GM23248 (cell line): ENCODE results near the gene CHST4.

Source experiments
- EZH2 ChIP-seq: fragments of 200-600 bp; sonication (generic); IDR thresholded peaks from 2 replicates; pipeline ENCODE4 v1.6.1; 2018; ENCODE audit warnings: antibody characterized with exemption, mild to moderate bottlenecking; ENCODE audit not compliant: insufficient read depth, poor library complexity, severe bottlenecking
- EZH2phosphoT487 ChIP-seq: fragments of 200-600 bp; sonication (generic); IDR thresholded peaks from 2 replicates; pipeline ENCODE4 v1.6.1; 2018; ENCODE audit warnings: antibody characterized with exemption, moderate library complexity, mild to moderate bottlenecking, low read depth; ENCODE audit not compliant: insufficient read depth

DNA sequence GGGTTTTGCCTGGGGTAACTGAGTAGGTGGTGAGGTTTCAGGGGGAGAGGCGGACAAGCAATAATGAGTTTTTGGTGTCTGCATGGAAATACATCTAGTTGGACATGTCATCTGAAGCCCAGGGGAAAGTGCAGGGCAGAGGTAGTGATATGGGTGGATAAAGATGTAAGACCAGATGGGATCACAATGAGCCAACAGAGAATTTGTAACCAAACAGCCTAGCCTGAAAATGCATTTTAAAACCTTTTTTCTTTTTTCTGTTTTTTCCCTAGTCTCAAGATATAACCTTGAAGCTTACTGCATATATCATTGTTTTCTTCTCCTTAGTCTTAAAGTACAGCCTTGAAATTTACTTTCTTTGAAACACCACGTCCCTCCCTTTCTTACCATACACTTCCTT, 33.4 kb upstream of the CHST4 start:
- TF ChIP-seq EZH2, result no peak
- no peak for TF ChIP-seq EZH2phosphoT487
